Left kidney (tissue), 2 donors: ENCODE data around the gene SIRPA. TPM values are rescaled to one million over a fixed set of nuclear protein-coding genes. Genes with fewer than 3 reads are reported as not detected.
"Not testable (repeated sequence)": the region's sequence is repeated elsewhere in the genome, so short reads cannot be mapped to it uniquely, and the experiment has no call there.

Experiments
- DNase-seq: peaks from one replicate; pipeline ENCODE4 v3.0.0-alpha.2; 2013
- polyA plus RNA-seq: library from polyadenylated mRNA; unstranded; fragments of 120-200 nt; gene quantifications from one replicate; pipeline ENCODE4 v1.2.1, GENCODE V29; 2013; ENCODE audit not compliant: insufficient read length

Gene SIRPA
- polyA plus RNA-seq, 1 donor: 24.3 TPM

- no peak for DNase-seq
Observed at GRCh38 chr20:1905009-1905408, 9.8 kb downstream of the SIRPA start.

GRCh38 chr20:1905693-1906092 lies 10.5 kb downstream of the SIRPA start:
- no peak for DNase-seq

GRCh38 chr20:1906361-1907051 lies 11.3 kb downstream of the SIRPA start:
- DNase-seq: no peak

GRCh38 chr20:1907586-1907985 lies 12.4 kb downstream of the SIRPA start:
- no peak for DNase-seq

GRCh38 chr20:1908191-1908590 lies 13.0 kb downstream of the SIRPA start:
- DNase-seq: no peak

- DNase-seq: no peak
Observed at GRCh38 chr20:1909097-1909496, 13.9 kb downstream of the SIRPA start.

GRCh38 chr20:1911536-1911935 lies 16.3 kb downstream of the SIRPA start:
- no peak for DNase-seq

GRCh38 chr20:1912053-1912452 lies 16.8 kb downstream of the SIRPA start:
- DNase-seq: no peak

- no peak for DNase-seq
Observed at GRCh38 chr20:1912646-1913045, 17.4 kb downstream of the SIRPA start.

GRCh38 chr20:1915233-1915632 lies 20.0 kb downstream of the SIRPA start:
- not testable (repeated sequence) for DNase-seq

GRCh38 chr20:1915725-1916124 lies 20.5 kb downstream of the SIRPA start:
- DNase-seq: no peak

- no peak for DNase-seq
Observed at GRCh38 chr20:1917786-1918185, 22.6 kb downstream of the SIRPA start.

GRCh38 chr20:1918491-1919165 lies 23.4 kb downstream of the SIRPA start:
- no peak for DNase-seq

- DNase-seq: no peak
Observed at GRCh38 chr20:1920252-1920651, 25.0 kb downstream of the SIRPA start.

GRCh38 chr20:1920826-1921225 lies 25.6 kb downstream of the SIRPA start:
- DNase-seq: no peak

- not testable (repeated sequence) for DNase-seq
Observed at GRCh38 chr20:1921985-1922384, 26.8 kb downstream of the SIRPA start.

- no peak for DNase-seq
Observed at GRCh38 chr20:1922786-1923185, 27.6 kb downstream of the SIRPA start.

- no peak for DNase-seq
Observed at GRCh38 chr20:1924910-1925861, 30.0 kb downstream of the SIRPA start.

GRCh38 chr20:1926237-1926636 lies 31.0 kb downstream of the SIRPA start:
- DNase-seq: no peak

GRCh38 chr20:1927217-1927616 lies 32.0 kb downstream of the SIRPA start:
- no peak for DNase-seq

- DNase-seq: no peak
Observed at GRCh38 chr20:1928154-1928553, 32.9 kb downstream of the SIRPA start.

- no peak for DNase-seq
Observed at GRCh38 chr20:1928782-1929181, 33.6 kb downstream of the SIRPA start.

- DNase-seq: no peak
Observed at GRCh38 chr20:1929460-1929859, 34.3 kb downstream of the SIRPA start.
